Measurements from ENCODE around the gene CUX1.

- TF ChIP-seq, protein P1, sequence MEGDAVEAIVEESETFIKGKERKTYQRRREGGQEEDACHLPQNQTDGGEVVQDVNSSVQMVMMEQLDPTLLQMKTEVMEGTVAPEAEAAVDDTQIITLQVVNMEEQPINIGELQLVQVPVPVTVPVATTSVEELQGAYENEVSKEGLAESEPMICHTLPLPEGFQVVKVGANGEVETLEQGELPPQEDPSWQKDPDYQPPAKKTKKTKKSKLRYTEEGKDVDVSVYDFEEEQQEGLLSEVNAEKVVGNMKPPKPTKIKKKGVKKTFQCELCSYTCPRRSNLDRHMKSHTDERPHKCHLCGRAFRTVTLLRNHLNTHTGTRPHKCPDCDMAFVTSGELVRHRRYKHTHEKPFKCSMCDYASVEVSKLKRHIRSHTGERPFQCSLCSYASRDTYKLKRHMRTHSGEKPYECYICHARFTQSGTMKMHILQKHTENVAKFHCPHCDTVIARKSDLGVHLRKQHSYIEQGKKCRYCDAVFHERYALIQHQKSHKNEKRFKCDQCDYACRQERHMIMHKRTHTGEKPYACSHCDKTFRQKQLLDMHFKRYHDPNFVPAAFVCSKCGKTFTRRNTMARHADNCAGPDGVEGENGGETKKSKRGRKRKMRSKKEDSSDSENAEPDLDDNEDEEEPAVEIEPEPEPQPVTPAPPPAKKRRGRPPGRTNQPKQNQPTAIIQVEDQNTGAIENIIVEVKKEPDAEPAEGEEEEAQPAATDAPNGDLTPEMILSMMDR (IDR thresholded peaks at IDR 0.05), result no peak
- no peak for TF ChIP-seq POLR2A (IDR thresholded peaks at IDR 0.05)
Measured at GRCh38 chr7:101868191-101868950, 50.9 kb downstream of the CUX1 start.
